K562 (cell line): ENCODE data around the gene EOGT. TPM values are rescaled to one million over a fixed set of nuclear protein-coding genes. Genes with fewer than 3 reads are reported as not detected.

Experiments used
- ATAC-seq: fragments of 200-7000 bp; cut with Tn5 transposase; 3 replicates; pipeline ENCODE4 v1.9.1; 2020; ENCODE audit warnings: moderate library complexity
- BruUV-seq: library from RNA; stranded (reverse); fragments of 400-500 nt; replicated peaks from 2 replicates; lab custom pipeline; 2021; lab: Mats Ljungman, UMichigan
- CTCF ChIA-PET: fragments of 300-600 bp; formaldehyde crosslinking; extraction: SDS; loops from one replicate; lab custom pipeline; 2021; ENCODE audit warnings: low intra/inter-chr PET ratio; lab: Yijun Ruan, JAX
- POLR2A ChIA-PET: fragments of 300-600, 350-650 bp; sonication (Branson Sonifier 250); formaldehyde crosslinking; extraction: SDS; loops from one replicate; lab custom pipeline; 2021; ENCODE audit warnings: antibody characterized with exemption, inconsistent platforms; lab: Yijun Ruan, JAX
- DNase-seq, 4 experiments: peaks; one replicate each; pipeline versions ENCODE4 v3.0.0 to v3.0.0-alpha.2; 2011 to 2018; ENCODE audit warnings: low spot score in 3 of 4, mixed read lengths in 3 of 4; ENCODE audit errors: extremely low read depth in 1 of 4
- FAIRE-seq: peaks from 2 replicates; lab custom pipeline; 2011; peaks lifted over from hg19 to GRCh38; lab: Jason Lieb, UNC
- H2AFZ ChIP-seq: 2 replicates; pipeline ENCODE4 v1.6.0; 2011; ENCODE audit warnings: low read depth, low read length, control low read depth, inconsistent platforms
- H3K27ac ChIP-seq: fragments of 200-600 bp; 3 replicates; pipeline ENCODE4 v1.8.0; 2011; ENCODE audit warnings: low read depth, mild to moderate bottlenecking, control low read depth, inconsistent platforms, low read length, moderate library complexity, mixed read lengths; ENCODE audit errors: extremely low read depth
- H3K27me3 ChIP-seq, 2 experiments: fragments of 300-600 bp in 1 of 2; 2 replicates in 1 of 2; 3 replicates in 1 of 2; pipeline versions ENCODE4 v1.6.0 to v1.8.0; 2011; ENCODE audit warnings: inconsistent platforms in 2 of 2, low read length in 2 of 2, mild to moderate bottlenecking in 1 of 2, mixed read lengths in 1 of 2, moderate library complexity in 1 of 2; ENCODE audit not compliant: control insufficient read depth in 2 of 2, insufficient read depth in 2 of 2
- H3K36me3 ChIP-seq: fragments of 300-600 bp; 3 replicates; pipeline ENCODE4 v1.8.0; 2011; ENCODE audit warnings: mild to moderate bottlenecking, low read length, inconsistent platforms; ENCODE audit not compliant: control insufficient read depth, insufficient read depth
- H3K4me1 ChIP-seq, 2 experiments: fragments of 200-600 bp in 1 of 2; replicated peaks in 1 of 2; 2 replicates in 1 of 2; 3 replicates in 1 of 2; pipeline versions ENCODE4 v1.5.1 to v1.8.0; 2011; ENCODE audit warnings: inconsistent platforms in 2 of 2, low read length in 2 of 2, mild to moderate bottlenecking in 1 of 2, mixed read lengths in 1 of 2, moderate library complexity in 1 of 2; ENCODE audit not compliant: control insufficient read depth in 2 of 2, insufficient read depth in 2 of 2
- H3K4me2 ChIP-seq: 2 replicates; pipeline ENCODE4 v1.6.1; 2011; ENCODE audit warnings: low read length, control low read depth, inconsistent platforms, mixed read lengths; ENCODE audit not compliant: insufficient read depth
- H3K4me3 ChIP-seq: fragments of 200-600 bp; sonication (generic), shearing (Covaris generic); 2 replicates; pipeline ENCODE4 v1.5.1; 2016; ENCODE audit warnings: control low read depth, inconsistent platforms
- H3K79me2 ChIP-seq: fragments of 200-600 bp; 3 replicates; pipeline ENCODE4 v1.8.0; 2011; ENCODE audit warnings: low read length, inconsistent platforms; ENCODE audit not compliant: control insufficient read depth, insufficient read depth
- H3K9ac ChIP-seq, 2 experiments: 2 replicates each; pipeline versions ENCODE4 v1.6.0 to v1.6.1; 2011; ENCODE audit warnings: low read depth in 2 of 2, low read length in 2 of 2, control low read depth in 1 of 2, inconsistent platforms in 1 of 2, mild to moderate bottlenecking in 1 of 2, mixed read lengths in 1 of 2; ENCODE audit not compliant: insufficient read depth in 1 of 2
- H3K9me1 ChIP-seq: one replicate; pipeline ENCODE4 v1.6.0; 2011; ENCODE audit warnings: inconsistent platforms, mild to moderate bottlenecking, low read length, moderate library complexity; ENCODE audit not compliant: control insufficient read depth, insufficient read depth
- H3K9me3 ChIP-seq: replicated peaks from 2 replicates; pipeline ENCODE4 v1.5.1; 2011; ENCODE audit warnings: low read depth, low read length, inconsistent platforms; ENCODE audit not compliant: control insufficient read depth, insufficient read depth
- H4K20me1 ChIP-seq: replicated peaks from 2 replicates; pipeline ENCODE4 v1.6.1; 2011; ENCODE audit warnings: low read length, inconsistent platforms, mixed read lengths; ENCODE audit not compliant: control insufficient read depth, insufficient read depth
- CCNT2 ChIP-seq: IDR thresholded peaks from 2 replicates; pipeline ENCODE4 v1.6.1; 2011; ENCODE audit warnings: borderline replicate concordance, low read depth, mild to moderate bottlenecking, moderate library complexity, mixed read lengths, low read length; ENCODE audit not compliant: insufficient read length; ENCODE audit errors: extremely low read depth
- FUS ChIP-seq: fragments of 200-400 bp; formaldehyde crosslinking; optimal IDR thresholded peaks from 2 replicates; pipeline ENCODE3; 2017; ENCODE audit warnings: low read depth, low read length
- NR1H2 ChIP-seq: sonication (generic); formaldehyde crosslinking; IDR thresholded peaks from 2 replicates; pipeline ENCODE4 v1.4.0; 2020; ENCODE audit warnings: mild to moderate bottlenecking, missing genetic modification reagents
- U2AF1 ChIP-seq: fragments of 200-400 bp; formaldehyde crosslinking; optimal IDR thresholded peaks from 2 replicates; pipeline ENCODE3; 2017; ENCODE audit warnings: mild to moderate bottlenecking, low read depth, low read length, moderate library complexity
- WGBS: fragments of 100-300 bp; shearing (Covaris generic); methylation state at CpG from one replicate; pipeline ENCODE4 v1.1.6; 2016; ENCODE audit warnings: low coverage, mixed read lengths; ENCODE audit not compliant: insufficient coverage; ENCODE audit errors: missing lambda C conversion rate; 5-methylcytosine and 5-hydroxymethylcytosine counted together
- in situ Hi-C: fragments of 300-500 bp; cut with MboI; formaldehyde crosslinking; loops from 4 replicates; pipeline ENCODE4 v1.15.0; 2018; ENCODE audit warnings: inconsistent platforms, mixed read lengths
- intact Hi-C: fragments of 100-400 bp; cut with micrococcal nuclease; formaldehyde crosslinking; loops from 2 replicates; pipeline ENCODE4 v1.14.2; 2022
- polyA plus RNA-seq, 8 experiments: library from polyadenylated mRNA; depleted of rRNA in 4 of 8; stranded (reverse) in 5 of 8; unstranded in 3 of 8; fragments of >200 nt; fragmentation: Nextera tagmentation in 2 of 8; fragmentation: Illumina TruSeq in 1 of 8; extraction: Ambion mirVana in 2 of 8; extraction: Trizol in 1 of 8; gene quantifications; 2 replicates each; pipeline versions ENCODE4 v1.2.1 to v1.2.3, GENCODE V29; 2011 to 2014; ENCODE audit warnings: inconsistent platforms in 1 of 8, missing spikeins in 1 of 8
- total RNA-seq, 7 experiments: library from RNA; depleted of rRNA in 6 of 7; stranded (reverse); fragments of >200 nt in 6 of 7; fragmentation: Illumina TruSeq in 2 of 7; extraction: Trizol in 2 of 7; gene quantifications; 2 replicates each; pipeline versions ENCODE4 v1.2.1 to v1.2.3, GENCODE V29; 2011 to 2021; ENCODE audit warnings: low replicate concordance in 1 of 7
- TF ChIP-seq, protein P1 (sequence below): fragments of 450-650 bp; IDR thresholded peaks from 2 replicates; pipeline ENCODE4 v1.6.1; 2018; ENCODE audit not compliant: partially characterized antibody
- TF ChIP-seq, protein P2 (sequence below): fragments of 250-450 bp; sonication (Bioruptor Pico); IDR thresholded peaks from 2 replicates; pipeline ENCODE4 v1.5.1; 2021; ENCODE audit warnings: mild to moderate bottlenecking

EOGT gene
- total and polyA plus RNA-seq, 9 of the 15 experiments (the other 6 are each of a cell fraction or from before 2014, with no cell fraction given): 3.6 to 17.9 (median 7.4) TPM

DNA sequence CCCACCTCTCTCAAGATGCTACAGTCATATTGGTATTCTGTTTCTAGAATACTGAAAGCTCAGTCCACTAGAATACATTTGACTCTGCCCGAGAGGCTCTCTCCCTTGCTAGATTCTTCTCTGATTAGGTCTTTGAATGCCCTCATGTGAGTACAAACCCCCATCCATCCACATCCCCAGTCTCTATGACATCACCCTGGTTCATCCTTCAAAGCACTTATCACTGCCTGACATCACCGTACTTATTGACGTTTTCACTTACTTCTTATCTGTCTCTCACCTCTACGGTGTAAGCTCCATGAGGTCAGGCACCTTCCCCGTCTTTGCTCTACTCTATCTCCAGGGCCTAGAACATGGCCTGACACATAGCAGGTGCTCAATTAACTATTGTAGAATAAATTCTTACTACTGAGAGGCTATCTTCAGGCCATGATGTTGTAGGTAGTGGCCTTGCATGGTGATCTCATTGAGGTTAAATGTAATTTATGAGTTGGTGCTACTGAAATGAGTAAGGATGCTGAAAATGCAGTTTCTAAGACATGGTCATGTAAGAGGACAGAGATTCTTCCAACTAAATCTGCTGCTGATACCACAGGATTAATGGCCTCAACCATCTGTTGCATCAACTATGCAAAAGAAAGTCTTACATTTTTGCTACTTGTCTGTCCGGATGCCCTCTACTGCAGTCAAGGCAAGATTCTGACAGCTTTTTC, 26.8 kb downstream of the EOGT start:
- no peak overlapping the region for H3K9ac ChIP-seq
- H3K9me1 ChIP-seq: no peaks in the 10 kb centered on the region
- TF ChIP-seq U2AF1 (no peak), FUS (no peak), NR1H2 (CRISPR knock-in tag) (no peak), CCNT2 (no peak)
- TF ChIP-seq, protein P1, sequence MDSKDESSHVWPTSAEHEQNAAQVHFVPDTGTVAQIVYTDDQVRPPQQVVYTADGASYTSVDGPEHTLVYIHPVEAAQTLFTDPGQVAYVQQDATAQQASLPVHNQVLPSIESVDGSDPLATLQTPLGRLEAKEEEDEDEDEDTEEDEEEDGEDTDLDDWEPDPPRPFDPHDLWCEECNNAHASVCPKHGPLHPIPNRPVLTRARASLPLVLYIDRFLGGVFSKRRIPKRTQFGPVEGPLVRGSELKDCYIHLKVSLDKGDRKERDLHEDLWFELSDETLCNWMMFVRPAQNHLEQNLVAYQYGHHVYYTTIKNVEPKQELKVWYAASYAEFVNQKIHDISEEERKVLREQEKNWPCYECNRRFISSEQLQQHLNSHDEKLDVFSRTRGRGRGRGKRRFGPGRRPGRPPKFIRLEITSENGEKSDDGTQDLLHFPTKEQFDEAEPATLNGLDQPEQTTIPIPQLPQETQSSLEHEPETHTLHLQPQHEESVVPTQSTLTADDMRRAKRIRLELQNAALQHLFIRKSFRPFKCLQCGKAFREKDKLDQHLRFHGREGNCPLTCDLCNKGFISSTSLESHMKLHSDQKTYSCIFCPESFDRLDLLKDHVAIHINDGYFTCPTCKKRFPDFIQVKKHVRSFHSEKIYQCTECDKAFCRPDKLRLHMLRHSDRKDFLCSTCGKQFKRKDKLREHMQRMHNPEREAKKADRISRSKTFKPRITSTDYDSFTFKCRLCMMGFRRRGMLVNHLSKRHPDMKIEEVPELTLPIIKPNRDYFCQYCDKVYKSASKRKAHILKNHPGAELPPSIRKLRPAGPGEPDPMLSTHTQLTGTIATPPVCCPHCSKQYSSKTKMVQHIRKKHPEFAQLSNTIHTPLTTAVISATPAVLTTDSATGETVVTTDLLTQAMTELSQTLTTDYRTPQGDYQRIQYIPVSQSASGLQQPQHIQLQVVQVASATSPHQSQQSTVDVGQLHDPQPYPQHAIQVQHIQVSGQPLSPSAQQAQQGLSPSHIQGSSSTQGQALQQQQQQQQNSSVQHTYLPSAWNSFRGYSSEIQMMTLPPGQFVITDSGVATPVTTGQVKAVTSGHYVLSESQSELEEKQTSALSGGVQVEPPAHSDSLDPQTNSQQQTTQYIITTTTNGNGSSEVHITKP: no peak
- TF ChIP-seq, protein P2, sequence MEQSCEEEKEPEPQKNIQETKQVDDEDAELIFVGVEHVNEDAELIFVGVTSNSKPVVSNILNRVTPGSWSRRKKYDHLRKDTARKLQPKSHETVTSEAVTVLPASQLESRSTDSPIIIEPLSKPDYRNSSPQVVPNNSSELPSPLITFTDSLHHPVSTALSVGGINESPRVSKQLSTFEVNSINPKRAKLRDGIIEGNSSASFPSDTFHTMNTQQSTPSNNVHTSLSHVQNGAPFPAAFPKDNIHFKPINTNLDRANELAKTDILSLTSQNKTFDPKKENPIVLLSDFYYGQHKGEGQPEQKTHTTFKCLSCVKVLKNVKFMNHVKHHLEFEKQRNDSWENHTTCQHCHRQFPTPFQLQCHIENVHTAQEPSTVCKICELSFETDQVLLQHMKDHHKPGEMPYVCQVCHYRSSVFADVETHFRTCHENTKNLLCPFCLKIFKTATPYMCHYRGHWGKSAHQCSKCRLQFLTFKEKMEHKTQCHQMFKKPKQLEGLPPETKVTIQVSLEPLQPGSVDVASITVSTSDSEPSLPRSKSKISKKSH (CRISPR knock-in tag): no peak
- no peak overlapping the region for H3K4me3 ChIP-seq
- WGBS: 77% methylated on average over 6 of the region's 6 CpGs
- H3K4me2 ChIP-seq: no peak overlapping the region
- POLR2A ChIA-PET: interaction anchor here (1.0 to 1.2 kb wide), 2 partner anchors 10 to 13 kb away, joined by 4 to 7 read pairs; no protein-coding TSS in a partner anchor
- no peak overlapping the region for H3K27ac ChIP-seq
- ATAC-seq (no peak), FAIRE-seq (no peak), DNase-seq (no peak)
- BruUV-seq: no TSS peak
- no peaks in the 10 kb centered on the region for H3K79me2 ChIP-seq
- intact Hi-C loops: no loop called here
- H4K20me1 ChIP-seq: no peaks in the 10 kb centered on the region
- no peaks in the 10 kb centered on the region for H3K27me3 ChIP-seq
- peaks cover 31% of the 10 kb centered on the region; the same call in 2 of the 3 replicates for H3K36me3 ChIP-seq
- no peaks in the 10 kb centered on the region for H3K4me1 ChIP-seq
- in situ Hi-C loops: no loop called here
- H2AFZ ChIP-seq: no peak overlapping the region
- CTCF ChIA-PET: no interaction called here
- no peaks in the 10 kb centered on the region for H3K9me3 ChIP-seq
